HG03520 (cell line): ENCODE data around the gene CACFD1.

Source experiments
- ATAC-seq: cut with Tn5 transposase; IDR thresholded peaks from one replicate; pipeline ENCODE4 v1.9.1; 2021; ENCODE audit warnings: mild to moderate bottlenecking, moderate library complexity; ENCODE audit not compliant: unreplicated experiment

CACFD1 gene

DNA sequence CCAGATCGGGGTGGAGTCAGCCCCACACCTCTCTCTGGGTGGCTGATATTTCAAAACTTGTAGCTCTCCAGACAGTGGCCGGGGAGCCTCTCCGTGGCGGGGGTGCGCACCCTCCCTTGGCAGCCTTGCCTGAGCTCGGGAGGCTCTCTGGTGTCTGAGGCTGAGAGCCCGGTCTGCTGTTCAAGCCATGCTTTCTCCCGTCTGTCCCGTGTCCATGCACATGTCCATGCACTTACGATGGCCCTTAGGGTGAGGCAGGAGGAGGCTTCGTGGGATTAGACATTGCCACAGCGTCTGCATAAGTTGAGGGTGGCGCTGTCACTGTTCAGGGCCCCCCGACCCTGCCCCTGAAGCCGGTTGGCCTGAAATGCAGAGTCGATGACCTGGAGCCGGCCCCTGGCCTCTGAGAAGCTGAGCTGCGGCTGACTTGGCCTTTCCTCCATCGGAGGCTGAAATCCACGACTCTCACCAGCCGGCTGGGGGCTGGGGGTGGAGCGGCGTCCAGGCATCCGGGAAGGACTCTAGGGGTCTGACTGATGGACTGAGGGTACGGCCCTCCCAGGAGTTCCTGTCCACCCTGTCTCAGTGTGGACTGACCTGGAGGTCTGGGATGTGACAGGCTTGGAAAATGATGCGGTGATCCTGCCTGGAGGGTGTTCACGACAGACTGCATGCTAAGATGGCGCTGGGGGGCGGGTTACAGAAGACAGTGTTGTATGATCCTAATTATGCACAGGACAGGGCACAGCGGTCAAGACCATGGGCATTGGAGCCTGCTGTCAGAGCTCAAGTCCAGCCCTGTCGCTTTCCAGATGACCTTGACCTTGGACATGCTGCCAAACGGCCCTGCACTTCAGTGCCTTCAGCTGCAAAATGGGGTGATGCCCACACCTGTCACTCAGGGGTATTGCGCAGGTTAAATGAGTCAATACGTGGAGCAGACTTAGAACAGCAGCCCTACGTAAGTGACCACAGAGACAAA, 37.4 kb downstream of the CACFD1 start:
- no peak for ATAC-seq

DNA sequence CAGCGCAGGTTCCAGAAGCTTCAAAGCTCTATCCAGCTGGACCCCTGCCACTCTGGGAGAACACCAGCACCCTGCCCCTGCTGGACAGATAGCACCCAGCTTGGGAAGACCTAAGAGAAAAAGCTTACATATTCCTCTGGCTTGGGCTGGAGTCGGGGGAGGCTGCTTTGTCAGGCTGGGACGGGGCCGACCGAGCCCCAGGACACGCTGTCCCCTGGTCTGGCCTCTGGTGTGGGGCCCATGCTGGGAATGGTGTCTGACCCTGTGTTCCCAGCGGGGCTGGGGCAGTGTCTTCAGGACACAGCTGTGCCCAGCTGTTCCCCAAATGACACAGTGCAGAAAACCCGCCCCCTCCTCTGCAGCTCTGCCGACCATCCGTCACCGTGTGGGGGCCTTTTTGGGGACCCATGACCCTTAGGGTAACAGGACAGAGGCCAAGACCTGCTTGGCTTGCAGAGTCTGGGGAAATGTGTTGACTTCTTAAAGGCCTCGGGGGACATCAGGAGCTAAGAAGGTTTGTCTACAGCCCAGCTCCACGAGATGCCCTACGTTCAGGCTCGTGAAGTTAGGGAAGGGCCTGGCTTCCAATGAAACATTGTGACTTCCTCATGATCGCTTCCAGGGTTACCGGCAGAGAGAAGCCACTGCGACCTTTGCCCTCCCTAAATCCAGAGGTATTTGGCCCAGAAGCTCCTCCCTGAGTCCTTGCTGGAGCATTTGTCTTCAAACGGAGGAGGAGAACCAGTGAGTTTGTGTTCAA, 39.5 kb downstream of the CACFD1 start:
- no peak for ATAC-seq

DNA sequence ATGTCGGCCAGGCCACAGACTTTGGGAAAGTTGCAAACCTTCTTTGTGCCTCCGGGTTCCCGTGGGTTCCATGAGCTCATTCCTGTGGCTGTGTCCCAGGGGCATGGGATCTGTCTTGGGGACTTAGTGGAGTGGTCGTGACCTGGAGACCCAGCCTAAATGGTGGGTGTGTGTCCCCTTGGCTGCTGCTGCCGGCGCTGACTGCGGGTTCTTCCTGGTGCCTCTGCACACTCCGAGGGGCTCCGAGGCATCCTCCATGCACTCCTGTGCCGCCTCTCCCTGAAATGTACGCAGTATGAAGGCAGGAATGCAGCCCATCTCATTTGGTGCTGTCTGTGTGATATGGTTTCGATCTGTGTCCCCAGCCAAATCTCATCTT, 40.1 kb downstream of the CACFD1 start:
- ATAC-seq: no peak

DNA sequence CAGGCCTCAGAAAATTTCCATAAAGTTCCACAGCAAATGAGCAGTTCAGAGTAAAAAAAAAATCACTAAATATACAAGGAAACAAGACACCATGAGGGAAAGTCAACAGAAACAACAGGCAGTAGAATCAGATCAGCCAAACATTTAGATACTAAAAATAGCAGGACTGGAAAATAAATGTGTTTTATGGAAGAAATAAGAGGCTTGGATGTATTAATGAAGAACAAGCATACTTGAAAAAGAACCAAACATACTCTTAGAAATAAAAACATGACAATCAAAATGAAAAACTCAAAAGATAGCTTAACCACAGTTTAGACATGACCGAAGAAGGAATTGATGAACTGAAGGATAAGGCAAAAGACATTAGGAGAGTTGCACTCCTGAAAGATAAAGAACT, 42.3 kb downstream of the CACFD1 start:
- no peak for ATAC-seq

DNA sequence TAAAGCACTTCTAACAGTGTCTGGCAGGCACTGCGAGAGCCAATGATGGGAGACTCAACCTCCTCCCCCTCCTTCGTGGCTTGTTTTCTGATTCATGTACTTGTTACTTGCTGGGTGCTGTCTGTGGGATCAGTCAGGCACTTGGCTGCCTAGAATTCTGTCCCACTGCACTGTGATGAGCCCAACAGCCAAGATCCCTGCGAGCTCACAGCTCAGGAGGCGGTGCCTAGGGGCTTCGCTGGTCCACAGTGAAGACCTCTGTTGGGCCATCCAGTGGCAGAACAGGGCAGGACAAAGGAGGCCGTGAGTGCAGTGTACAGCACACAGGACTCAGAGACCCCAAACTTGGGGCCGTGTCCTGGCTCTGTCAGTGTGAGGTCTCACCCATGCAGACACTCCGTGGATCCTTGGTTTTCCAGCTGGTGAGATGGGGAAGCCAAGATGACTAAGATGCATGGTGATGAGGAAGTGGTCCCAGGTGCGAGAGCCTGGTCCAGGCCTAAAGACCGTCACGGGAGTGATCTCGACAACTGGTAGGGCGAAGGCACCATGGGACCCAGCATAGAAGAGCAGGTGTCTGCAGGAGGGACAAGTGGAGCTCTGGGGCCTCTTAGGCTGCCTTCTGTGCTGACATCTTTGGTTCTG, 45.5 kb downstream of the CACFD1 start:
- ATAC-seq: no peak

DNA sequence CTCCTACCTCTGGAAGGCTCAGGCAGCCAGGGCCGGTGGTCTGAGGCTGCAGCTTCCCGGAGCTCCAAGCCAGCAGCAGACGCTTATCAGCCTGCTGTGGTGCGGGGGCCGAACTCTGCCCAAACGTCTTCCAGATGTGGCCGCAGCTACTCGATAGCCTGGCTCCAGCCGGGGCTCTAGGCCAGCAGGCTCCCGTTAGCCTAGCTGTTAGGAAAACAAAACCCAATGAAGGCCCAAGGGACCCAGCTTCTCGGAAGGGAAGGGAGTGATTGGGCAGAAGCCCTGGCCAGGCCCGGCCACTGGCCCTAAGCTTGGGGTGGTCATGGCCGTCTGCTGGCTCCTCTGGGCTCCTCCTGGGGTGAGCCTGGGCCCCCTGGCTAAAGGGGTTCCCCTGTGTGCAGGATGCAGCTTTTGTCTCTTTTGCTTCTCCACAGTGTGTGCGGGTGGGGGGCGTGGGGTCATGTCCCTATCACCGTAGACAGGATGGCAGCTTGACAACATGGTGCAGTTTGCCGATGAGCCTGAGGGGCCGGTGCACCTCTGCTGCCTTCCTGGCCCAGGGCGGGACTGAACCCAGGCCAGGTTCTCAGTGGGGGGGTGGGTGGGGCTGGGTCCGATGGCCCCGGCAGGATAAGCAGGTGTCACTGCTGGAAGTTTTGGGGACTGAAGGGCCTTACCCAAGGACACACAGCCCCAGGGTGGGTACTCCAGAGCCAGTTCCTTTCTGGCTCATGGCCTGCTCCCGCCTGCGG, 46.3 kb downstream of the CACFD1 start:
- ATAC-seq: no peak

DNA sequence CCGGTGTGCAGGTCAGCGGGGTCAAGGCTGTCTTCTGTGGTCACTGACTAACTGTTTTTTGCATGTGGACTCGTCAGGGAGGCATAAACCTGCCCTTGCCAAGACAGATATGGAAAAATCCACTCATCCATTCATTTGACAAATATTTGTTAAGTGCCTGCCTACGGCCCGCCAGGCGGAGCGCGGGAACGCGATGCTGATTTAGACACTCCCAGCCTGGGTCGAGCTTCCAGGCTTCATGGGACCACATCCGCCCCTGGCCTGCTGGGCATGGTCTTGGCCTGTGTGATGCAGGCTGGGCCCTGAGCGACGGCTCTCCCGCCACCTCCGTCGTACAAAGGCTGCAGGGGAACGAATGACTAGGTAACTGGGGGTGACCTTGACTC, 46.9 kb downstream of the CACFD1 start:
- no peak for ATAC-seq

DNA sequence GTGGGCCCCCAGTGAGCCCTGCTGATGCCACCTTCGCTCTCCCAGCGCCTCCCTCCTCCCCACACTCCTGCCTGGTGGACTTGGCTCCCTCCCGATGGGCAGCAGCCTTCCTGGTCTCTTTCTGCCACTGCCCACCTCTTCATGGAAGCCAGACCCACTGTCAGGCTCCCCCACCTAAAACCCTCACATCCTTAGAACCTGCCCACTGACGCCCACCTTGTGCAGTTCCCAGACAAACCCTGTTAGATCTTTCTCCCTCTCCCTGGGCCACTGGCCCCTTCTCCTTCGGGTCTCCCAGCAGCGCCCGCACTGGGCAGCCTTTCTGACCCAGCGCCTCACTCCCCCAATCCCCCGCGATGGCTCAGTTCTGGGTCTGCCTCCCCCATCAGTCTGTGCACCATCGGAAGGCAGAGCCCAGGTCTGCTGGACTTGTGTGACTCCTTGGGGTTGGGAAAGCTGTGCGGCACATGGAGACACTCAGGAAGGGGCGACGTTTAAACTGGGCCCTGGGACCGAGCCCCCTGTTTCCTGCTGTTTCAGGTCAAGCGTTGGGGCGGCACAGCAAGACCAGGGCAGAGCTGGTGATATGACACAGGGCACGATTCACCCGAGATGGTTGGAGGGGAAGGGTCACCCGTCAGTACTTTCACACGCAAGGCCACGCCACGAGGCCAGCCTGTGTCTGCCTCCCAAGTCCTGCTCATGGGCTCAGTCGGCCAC, 47.6 kb downstream of the CACFD1 start:
- no peak for ATAC-seq

DNA sequence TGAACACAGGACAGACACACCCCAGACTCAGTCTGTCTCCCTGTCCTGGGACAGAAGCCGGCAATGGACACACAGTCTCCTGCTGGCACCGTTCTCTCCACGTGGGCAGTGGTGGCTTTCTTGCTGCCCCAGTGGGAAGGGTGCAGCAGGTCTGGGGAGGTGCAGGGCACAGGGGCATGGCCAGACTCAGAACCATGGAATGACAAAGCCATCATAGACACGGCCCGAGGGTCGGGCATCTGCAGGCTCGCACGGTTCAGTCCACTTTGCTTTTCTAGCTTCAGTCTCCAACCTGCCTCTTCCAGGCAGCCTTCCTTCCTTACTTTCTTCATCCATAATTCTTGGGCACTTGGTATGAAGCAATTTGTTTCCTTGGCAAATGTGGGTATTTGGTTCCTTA, 48.3 kb downstream of the CACFD1 start:
- ATAC-seq: no peak

DNA sequence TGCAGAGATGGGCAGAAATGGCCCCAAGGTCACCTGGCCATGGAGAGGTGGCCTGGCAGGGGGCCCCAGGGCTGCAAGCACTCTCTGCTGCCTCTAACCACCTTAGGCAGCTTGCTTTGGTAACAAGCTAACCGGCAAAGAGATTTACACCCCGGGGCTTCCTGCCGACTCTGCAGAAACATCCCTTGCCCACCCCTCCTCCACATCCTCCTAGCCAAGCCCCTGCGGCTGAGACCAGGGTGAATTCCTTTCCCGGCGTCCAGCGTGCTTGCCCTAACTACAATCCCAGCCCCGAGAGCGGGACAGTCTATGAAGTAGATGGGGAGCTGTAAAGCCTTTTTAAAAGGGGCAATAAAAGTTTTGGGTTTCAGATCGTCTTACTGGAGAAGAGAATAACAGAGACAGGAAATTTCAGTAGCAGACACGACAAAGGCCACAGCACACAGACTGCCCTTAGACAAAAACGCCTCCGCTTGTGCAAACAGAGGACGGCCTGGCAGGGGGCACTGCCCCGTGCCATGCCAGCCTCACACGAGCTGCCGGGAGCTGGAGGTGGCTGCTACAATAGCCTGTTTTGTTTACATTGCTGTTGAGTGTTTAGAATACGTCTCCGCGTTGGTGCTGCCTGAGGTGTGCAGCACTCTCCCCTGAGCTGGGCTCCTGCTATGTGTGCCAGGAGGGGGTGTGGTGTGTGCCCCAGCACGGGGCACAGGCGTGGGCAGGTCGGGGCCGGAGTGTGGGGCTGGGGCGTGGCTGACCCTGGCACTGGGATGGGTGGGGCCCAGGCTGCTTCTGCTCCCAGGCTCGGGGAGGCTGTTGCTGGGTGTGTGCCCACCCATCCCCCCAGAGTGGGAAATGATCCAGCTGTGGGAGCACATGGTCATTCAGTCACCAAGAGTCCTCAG, 49.7 kb downstream of the CACFD1 start:
- ATAC-seq: no peak

DNA sequence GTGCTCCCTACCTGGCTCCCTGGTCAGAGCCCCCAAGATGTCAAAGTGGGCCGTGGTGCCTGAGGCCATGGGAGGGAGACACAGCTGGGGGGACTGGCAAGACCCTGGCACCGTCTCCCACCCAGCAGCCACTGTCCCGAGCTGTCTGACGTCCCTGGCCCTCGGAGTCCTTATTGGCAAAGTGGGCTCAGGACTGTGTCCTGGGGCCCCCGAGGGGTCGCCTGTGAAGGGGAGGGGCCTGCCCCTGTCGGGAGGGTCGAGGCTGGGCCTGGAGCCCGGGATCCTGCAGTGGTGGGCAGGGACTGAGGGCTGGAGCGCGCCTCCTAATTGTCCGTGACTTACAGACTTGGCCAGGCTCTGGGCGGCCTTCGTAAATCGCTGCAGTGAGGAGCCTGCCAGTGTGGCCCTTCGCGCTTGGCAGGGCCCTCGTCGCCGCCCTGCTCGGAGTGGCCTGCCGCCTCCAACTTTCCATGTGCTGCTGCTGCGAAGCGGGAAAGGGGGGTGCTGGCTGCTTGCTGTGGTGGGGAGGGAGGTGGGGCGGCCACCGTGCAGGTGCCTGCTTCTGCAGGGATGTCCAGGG, 51.2 kb downstream of the CACFD1 start:
- ATAC-seq: no peak

DNA sequence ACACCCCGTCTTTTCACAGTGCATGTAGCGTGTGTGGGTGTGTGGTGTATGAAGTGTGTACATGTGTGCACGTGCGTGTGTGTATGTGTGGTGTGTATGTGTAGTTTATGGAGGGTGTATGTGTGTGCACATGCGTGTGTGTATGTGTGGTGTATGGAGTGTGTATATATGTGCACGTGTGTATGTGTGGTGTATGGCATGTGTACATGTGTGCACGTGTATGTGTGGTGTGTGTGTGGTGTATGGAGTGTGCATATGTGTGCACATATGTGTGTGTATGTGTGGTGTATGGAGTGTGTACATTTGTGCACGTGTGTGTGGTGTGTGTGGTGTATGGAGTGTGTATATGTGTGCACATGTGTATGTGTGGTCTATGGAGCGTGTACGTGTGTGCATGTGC, 51.8 kb downstream of the CACFD1 start:
- no peak for ATAC-seq

DNA sequence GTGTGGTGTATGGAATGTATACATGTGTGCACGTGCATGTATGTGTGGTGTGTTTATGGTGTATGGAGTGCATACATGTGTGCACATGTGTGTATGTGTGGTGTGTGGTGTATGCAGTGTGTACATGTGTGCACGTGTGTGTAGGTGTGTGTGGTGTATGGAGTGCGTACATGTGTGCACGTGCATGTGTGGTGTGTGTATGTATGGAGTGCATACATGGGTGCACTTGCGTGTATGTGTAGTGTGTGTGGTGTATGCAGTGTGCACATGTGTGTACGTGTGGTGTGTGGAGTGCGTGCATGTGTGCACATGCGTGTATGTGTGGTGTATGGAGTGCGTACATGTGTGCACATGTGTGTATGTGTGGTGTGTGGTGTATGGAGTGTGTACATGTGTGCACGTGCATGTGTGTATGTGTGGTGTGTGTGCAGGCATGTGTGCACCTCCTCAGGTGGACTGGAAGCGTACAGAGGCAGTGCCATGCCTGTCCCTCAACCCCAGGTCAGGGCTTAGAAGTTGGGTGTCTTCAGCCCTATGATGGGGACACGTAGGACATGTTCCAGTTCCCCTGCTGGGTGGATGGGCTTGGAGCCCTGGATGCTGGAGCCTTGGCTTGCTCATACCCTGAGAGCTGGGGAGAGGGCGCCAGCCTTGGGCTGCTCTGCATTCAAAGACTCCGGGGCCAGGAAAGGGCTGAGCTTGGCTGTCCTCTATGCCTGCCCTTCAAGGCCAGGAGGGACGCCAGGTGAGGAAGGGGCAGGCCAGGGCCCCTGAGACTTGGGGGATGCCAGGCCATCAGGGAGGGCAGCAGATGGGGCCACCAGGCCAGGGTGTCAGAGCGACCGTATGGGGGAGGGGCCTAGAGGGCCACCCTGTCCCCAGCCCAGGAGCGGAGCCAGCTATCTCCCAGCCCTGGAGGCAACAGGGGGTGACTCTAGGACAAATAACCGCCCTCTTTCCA, 52.8 kb downstream of the CACFD1 start:
- no peak for ATAC-seq

DNA sequence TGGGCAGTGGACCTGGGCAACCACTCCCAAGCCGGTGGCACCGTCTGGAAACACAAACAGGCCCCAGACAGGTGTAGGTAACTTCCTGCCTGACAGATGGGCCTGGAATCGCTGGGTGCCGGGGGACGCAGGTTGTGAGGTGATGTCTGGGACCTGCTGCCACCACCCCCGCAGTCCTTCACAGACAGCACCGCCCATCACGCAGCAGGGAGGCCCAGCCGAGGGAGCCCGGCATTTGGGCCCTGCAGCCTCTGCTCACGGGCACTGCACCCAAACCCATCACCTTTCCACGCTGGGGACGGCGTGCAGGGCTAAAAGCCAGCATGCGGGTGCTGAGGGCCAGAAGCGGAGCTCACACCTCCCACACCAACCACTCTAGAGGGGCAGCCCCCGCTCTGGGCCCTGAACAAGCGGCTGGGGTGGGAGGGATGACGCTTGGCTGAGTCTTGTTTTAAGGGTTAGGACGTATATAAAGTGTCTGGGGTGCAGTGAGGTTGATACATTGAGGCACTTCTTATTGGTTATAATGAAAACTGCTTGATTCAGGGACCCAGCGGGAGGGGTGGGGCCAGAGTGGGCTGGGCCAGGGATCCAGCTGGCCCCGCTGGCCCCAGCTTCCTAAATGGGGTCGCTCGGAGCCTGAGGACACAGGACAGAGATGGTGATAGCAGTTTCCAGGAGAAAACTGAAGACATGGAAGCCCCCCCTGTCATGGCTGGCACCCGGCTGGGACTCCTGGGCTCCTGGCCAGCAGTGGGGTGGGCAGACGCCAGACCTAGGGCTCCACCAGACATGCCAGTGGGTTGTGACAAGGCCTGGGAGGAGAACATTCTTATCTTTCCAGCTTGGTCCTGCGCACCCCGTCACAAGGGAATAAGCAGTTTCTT, 53.7 kb downstream of the CACFD1 start:
- ATAC-seq: no peak

DNA sequence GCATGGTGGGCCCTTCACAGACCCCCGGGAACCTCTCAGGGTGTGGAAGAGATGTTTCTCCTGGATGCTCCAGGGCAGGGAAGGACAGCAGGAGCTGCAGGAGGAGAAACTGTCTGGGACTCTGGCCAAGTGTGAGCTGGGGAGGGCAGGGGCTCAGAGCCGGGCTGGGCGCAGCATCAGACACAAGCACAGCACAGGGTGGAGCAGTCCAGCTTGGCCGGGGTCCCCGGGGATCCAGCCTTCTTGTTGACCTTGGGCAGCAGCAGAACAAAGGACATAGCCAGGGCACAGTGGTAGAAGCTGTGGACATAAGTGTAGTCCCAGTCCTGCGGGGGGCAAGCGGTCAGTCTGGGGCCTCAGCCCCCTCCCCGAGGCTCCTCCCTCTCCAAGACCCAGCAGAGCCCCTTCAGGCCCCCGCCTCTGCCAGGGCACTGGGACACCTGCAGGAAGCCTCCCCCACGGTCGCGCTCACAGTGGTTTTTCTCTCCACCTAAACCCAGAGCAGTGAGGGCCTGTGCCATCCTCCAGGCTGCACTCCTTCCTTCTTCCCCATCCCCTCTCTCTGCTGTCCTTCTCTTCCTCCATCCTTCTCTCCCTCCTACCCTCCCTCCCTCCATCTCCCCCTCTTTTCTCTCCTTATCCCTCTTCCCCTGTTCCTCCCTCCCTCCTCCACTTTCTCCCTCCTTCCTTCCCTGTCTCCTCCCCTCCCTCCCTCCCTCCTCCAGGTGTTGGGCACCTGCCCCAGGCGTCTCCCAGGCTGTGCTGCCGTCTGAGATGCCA, 54.9 kb downstream of the CACFD1 start:
- ATAC-seq: no peak

DNA sequence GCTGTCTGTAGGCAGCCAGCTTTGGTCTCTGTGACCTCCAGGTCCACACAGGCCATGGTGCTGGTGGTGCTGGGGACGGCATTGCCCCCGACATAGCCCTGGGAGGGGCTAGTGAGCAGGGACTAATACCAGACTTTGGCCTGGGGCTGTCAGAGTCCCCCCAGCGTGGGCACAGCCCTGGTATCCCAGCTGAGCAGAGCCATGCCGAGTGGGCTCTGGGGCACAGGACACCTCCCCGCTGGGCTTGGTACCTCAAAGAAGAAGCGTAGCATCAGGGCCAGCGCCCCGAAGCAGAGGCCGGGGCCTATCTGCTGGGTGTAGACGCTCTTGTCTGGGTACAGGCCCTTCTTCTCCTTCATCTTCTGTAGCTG, 55.4 kb downstream of the CACFD1 start:
- ATAC-seq: no peak
